AG04450 (cell line): ENCODE results near the gene CEMIP2. TPM values are rescaled to one million over a fixed set of nuclear protein-coding genes. Genes with fewer than 3 reads are reported as not detected.

Experiments
- CTCF ChIA-PET: fragments of 300-600, 350-600 bp; formaldehyde crosslinking; extraction: SDS; loops from one replicate; lab custom pipeline; 2022; ENCODE audit warnings: antibody characterized with exemption, inconsistent platforms; lab: Charles Lee
- POLR2A ChIA-PET: fragments of 350-600 bp; formaldehyde crosslinking; extraction: SDS; loops from one replicate; lab custom pipeline; 2021; ENCODE audit warnings: antibody characterized with exemption, inconsistent platforms; lab: Yijun Ruan, JAX
- DNase-seq: peaks from one replicate; pipeline ENCODE4 v3.0.0-alpha.2; 2011; ENCODE audit warnings: low read depth, low spot score
- H3K27ac ChIP-seq: one replicate; pipeline ENCODE4 v1.5.1; 2012; ENCODE audit warnings: low read depth, low read length, control low read depth
- H3K27me3 ChIP-seq: one replicate; pipeline ENCODE4 v1.6.0; 2012; ENCODE audit warnings: low read length; ENCODE audit not compliant: control insufficient read depth, insufficient read depth
- H3K4me3 ChIP-seq: 2 replicates; pipeline ENCODE4 v1.5.1; 2011; ENCODE audit warnings: mild to moderate bottlenecking, low read depth, low read length, control low read depth
- H3K9me3 ChIP-seq: 2 replicates; pipeline ENCODE4 v1.5.1; 2012; ENCODE audit warnings: low read length; ENCODE audit not compliant: control insufficient read depth, insufficient read depth
- CTCF ChIP-seq: IDR thresholded peaks from 2 replicates; pipeline ENCODE4 v1.5.1; 2011; ENCODE audit warnings: low read depth, low read length, control low read depth, inconsistent platforms
- polyA plus RNA-seq: library from polyadenylated mRNA; depleted of rRNA; stranded (reverse); fragments of >200 nt; gene quantifications from 2 replicates; pipeline ENCODE4 v1.2.3, GENCODE V29; 2011

Gene CEMIP2
- polyA plus RNA-seq, 1 experiment: 54.4 TPM

- CTCF ChIA-PET: interaction anchor here (0.8 to 3.7 kb wide), 5 partner anchors 12 to 188 kb away, joined by 3 to 16 read pairs (median 4); no protein-coding TSS in a partner anchor
Observed at GRCh38 chr9:71791875-71792274, 23.6 kb upstream of the CEMIP2 start.

GRCh38 chr9:71790296-71790695 lies 22.0 kb upstream of the CEMIP2 start:
- Histone ChIP-seq H3K9me3 (no peaks in the 10 kb centered on the region), H3K4me3 (no peak overlapping the region), H3K27me3 (no peaks in the 10 kb centered on the region), H3K27ac (no peak overlapping the region)
- ChIA-PET CTCF (interaction anchor here (1.1 to 1.4 kb wide), 2 partner anchors 28 to 235 kb away, joined by 4 to 5 read pairs; no protein-coding TSS in a partner anchor), POLR2A (no interaction called here)
- TF ChIP-seq CTCF: no peak
- no peak for DNase-seq

More at GRCh38 chr9:71791875-71792274, 23.6 kb upstream of the CEMIP2 start:
- POLR2A ChIA-PET: no interaction called here
- H3K27ac ChIP-seq: no peak overlapping the region
- DNase-seq: no peak
- no peaks in the 10 kb centered on the region for H3K27me3 ChIP-seq
- H3K4me3 ChIP-seq: no peak overlapping the region
- no peaks in the 10 kb centered on the region for H3K9me3 ChIP-seq
- TF ChIP-seq CTCF: no peak

- CTCF ChIA-PET: interaction anchor here (1.5 to 2.1 kb wide), 3 partner anchors 10 to 179 kb away, joined by 3 to 11 read pairs (median 8); no protein-coding TSS in a partner anchor
Observed at GRCh38 chr9:71783120-71783523, 14.8 kb upstream of the CEMIP2 start.

GRCh38 chr9:71781391-71781790 lies 13.1 kb upstream of the CEMIP2 start:
- no peaks in the 10 kb centered on the region for H3K9me3 ChIP-seq
- POLR2A ChIA-PET: no interaction called here
- CTCF ChIA-PET: interaction anchor here (1.0 to 1.4 kb wide), 2 partner anchors 26 to 27 kb away, joined by 3 to 8 read pairs; no protein-coding TSS in a partner anchor
- no peak for TF ChIP-seq CTCF
- no peak overlapping the region for H3K4me3 ChIP-seq
- no peak overlapping the region for H3K27ac ChIP-seq
- no peak for DNase-seq
- H3K27me3 ChIP-seq: no peaks in the 10 kb centered on the region

More at GRCh38 chr9:71783120-71783523, 14.8 kb upstream of the CEMIP2 start:
- POLR2A ChIA-PET: no interaction called here
- Histone ChIP-seq H3K27me3 (no peaks in the 10 kb centered on the region), H3K9me3 (no peaks in the 10 kb centered on the region), H3K4me3 (no peak overlapping the region), H3K27ac (no peak overlapping the region)
- no peak for DNase-seq
- no peak for TF ChIP-seq CTCF

GRCh38 chr9:71780953-71781352 lies 12.6 kb upstream of the CEMIP2 start:
- POLR2A ChIA-PET: no interaction called here
- H3K27ac ChIP-seq: no peak overlapping the region
- no peak for DNase-seq
- peaks cover 2% of the 10 kb centered on the region for H3K27me3 ChIP-seq
- TF ChIP-seq CTCF: no peak
- no peaks in the 10 kb centered on the region for H3K9me3 ChIP-seq
- no peak overlapping the region for H3K4me3 ChIP-seq
- CTCF ChIA-PET: interaction anchor here (1.0 to 1.4 kb wide), 2 partner anchors 26 to 28 kb away, joined by 3 to 8 read pairs; no protein-coding TSS in a partner anchor
